Upper lobe of left lung (tissue), 6 donors: ENCODE results near the gene POFUT1. TPM values are rescaled to one million over a fixed set of nuclear protein-coding genes. Genes with fewer than 3 reads are reported as not detected.
A peak's percentile ranks its signal among the peaks of the same experiment; 100 is the strongest.
"Not testable (repeated sequence)": the region's sequence is repeated elsewhere in the genome, so short reads cannot be mapped to it uniquely, and the experiment has no call there.

Source experiments
- ATAC-seq, 2 donors: fragments of 200-7000 bp; cut with Tn5 transposase; one replicate each; pipeline ENCODE4 v1.9.1; 2022; ENCODE audit warnings: mild to moderate bottlenecking in 2 of 2, moderate library complexity in 2 of 2; ENCODE audit not compliant: low FRiP score in 2 of 2
- DNase-seq, 2 donors: peaks; one replicate each; pipeline ENCODE4 v3.0.0-alpha.2; 2019 to 2020
- H3K27ac ChIP-seq, 4 donors: fragments of 200-600 bp; sonication (generic); one replicate each; pipeline ENCODE4 v1.5.1; 2016 to 2019
- H3K27me3 ChIP-seq, 4 donors: fragments of 200-600 bp; sonication (generic); one replicate each; pipeline ENCODE4 v1.5.1; 2017 to 2019
- H3K36me3 ChIP-seq, 4 donors: fragments of 200-600 bp; sonication (generic); one replicate each; pipeline ENCODE4 v1.5.1; 2016 to 2019
- H3K4me1 ChIP-seq, 4 donors: fragments of 200-600 bp; sonication (generic); one replicate each; pipeline ENCODE4 v1.5.1; 2018 to 2019
- H3K4me3 ChIP-seq, 4 donors: fragments of 200-600 bp; sonication (generic); one replicate each; pipeline ENCODE4 v1.5.1; 2017 to 2019; ENCODE audit warnings: mild to moderate bottlenecking in 2 of 4, moderate library complexity in 1 of 4
- H3K9me3 ChIP-seq, 4 donors: fragments of 200-600 bp; sonication (generic); one replicate each; pipeline ENCODE4 v1.5.1; 2018 to 2019
- CTCF ChIP-seq, 6 experiments: fragments of 450-650 bp in 4 of 6; fragments of 200-600 bp in 2 of 6; sonication (generic) in 2 of 6; IDR thresholded peaks; one replicate each; pipeline ENCODE4 v1.5.1; 2016 to 2019; ENCODE audit warnings: antibody characterized with exemption in 6 of 6
- EP300 ChIP-seq, 4 donors: sonication (generic); formaldehyde crosslinking; IDR thresholded peaks; one replicate each; pipeline ENCODE4 v1.5.1; 2017; ENCODE audit warnings: antibody characterized with exemption in 4 of 4, control low read depth in 2 of 4
- POLR2A ChIP-seq, 4 donors: fragments of 450-650 bp; IDR thresholded peaks; one replicate each; pipeline ENCODE4 v1.5.1; 2016 to 2017; ENCODE audit warnings: antibody characterized with exemption in 4 of 4, mild to moderate bottlenecking in 2 of 4
- POLR2AphosphoS5 ChIP-seq, 2 donors: sonication (generic); formaldehyde crosslinking; IDR thresholded peaks; one replicate each; pipeline ENCODE4 v1.5.1; 2017; ENCODE audit warnings: antibody characterized with exemption in 2 of 2
- WGBS, 2 donors: methylation state at CpG; one replicate each; pipeline ENCODE4 v1.1.5; 2017 to 2018; 5-methylcytosine and 5-hydroxymethylcytosine counted together
- total RNA-seq, 6 donors: library from RNA; depleted of rRNA in 4 of 6; stranded (reverse); fragments of >200 nt in 4 of 6; gene quantifications; one replicate each; pipeline versions ENCODE4 v1.1.0 to v1.2.1, GENCODE V29; 2016 to 2021
- donor health status: DM: no; HTN: no; CAD: no; lungs with moderate emphysema.
- donor health status: DM: no; HTN: yes; CAD: no; lungs with severe emphysema.

POFUT1 gene
- total RNA-seq, 6 donors from 2014 or later: 12.6 to 31.5 (median 26.5) TPM

GRCh38 chr20:32165836-32166545 is 41.7 kb upstream of the POFUT1 start:
- no peaks in the 10 kb centered on the region for H3K9me3 ChIP-seq
- H3K27me3 ChIP-seq: no peaks in the 10 kb centered on the region
- no peak overlapping the region for H3K4me3 ChIP-seq
- peaks cover 0 to 10% (median 0%) of the 10 kb centered on the region in 4 donors for H3K4me1 ChIP-seq
- H3K27ac ChIP-seq: no peak overlapping the region
- peak in 1 of 2 donors; percentile 34 for ATAC-seq
- peaks cover 7 to 63% (median 50%) of the 10 kb centered on the region in 4 donors for H3K36me3 ChIP-seq
- no peak for DNase-seq
- no peak for TF ChIP-seq EP300 (IDR thresholded peaks at IDR 0.05)
- TF ChIP-seq CTCF (IDR thresholded peaks at IDR 0.05): no peak
- TF ChIP-seq POLR2A (IDR thresholded peaks at IDR 0.05): no peak
- TF ChIP-seq POLR2AphosphoS5 (IDR thresholded peaks at IDR 0.05): no peak
- WGBS, 2 donors: 88 to 89% methylated on average over 7 to 8 of the region's 8 CpGs

DNA sequence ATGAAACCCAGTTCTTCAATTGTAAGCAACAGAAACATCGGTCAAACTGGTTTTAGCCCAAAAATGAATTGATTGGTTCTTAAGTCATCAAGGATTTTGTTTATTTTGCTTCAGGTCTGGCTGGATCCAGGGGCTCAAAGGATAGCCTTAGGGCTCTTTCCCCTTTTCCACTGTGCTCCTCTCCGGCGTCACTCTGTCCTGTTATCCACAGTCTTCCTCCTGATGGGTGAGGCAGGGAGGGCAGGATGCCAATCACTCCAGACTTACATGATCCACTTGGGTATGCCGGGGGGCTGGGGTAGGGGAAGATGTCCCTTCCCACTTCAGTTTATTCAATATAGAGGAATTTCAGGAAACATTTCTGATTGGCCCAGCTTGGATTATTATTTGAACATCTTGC is 40.1 kb upstream of the POFUT1 start:
- WGBS, 2 donors: 93 to 97% methylated on average over 4 of the region's 4 CpGs
- H3K27ac ChIP-seq: no peak overlapping the region
- H3K4me3 ChIP-seq: no peak overlapping the region
- ATAC-seq: no peak
- H3K36me3 ChIP-seq: peaks cover 7 to 47% (median 35%) of the 10 kb centered on the region in 4 donors
- DNase-seq: no peak
- peaks cover 0 to 10% (median 0%) of the 10 kb centered on the region in 4 donors for H3K4me1 ChIP-seq
- H3K9me3 ChIP-seq: no peaks in the 10 kb centered on the region
- TF ChIP-seq POLR2AphosphoS5 (IDR thresholded peaks at IDR 0.05): no peak
- no peak for TF ChIP-seq CTCF (IDR thresholded peaks at IDR 0.05)
- TF ChIP-seq EP300 (IDR thresholded peaks at IDR 0.05): no peak
- no peak for TF ChIP-seq POLR2A (IDR thresholded peaks at IDR 0.05)
- H3K27me3 ChIP-seq: no peaks in the 10 kb centered on the region

- WGBS, 2 donors: 61 to 64% methylated on average over 2 of the region's 2 CpGs
- H3K27ac ChIP-seq: no peak overlapping the region
- no peak for ATAC-seq
- H3K36me3 ChIP-seq: peaks cover 7 to 39% (median 31%) of the 10 kb centered on the region in 4 donors
- H3K4me3 ChIP-seq: no peak overlapping the region
- TF ChIP-seq POLR2AphosphoS5 (IDR thresholded peaks at IDR 0.05) (no peak), POLR2A (IDR thresholded peaks at IDR 0.05) (no peak), CTCF (IDR thresholded peaks at IDR 0.05) (no peak), EP300 (IDR thresholded peaks at IDR 0.05) (no peak)
- peaks cover 0 to 10% (median 0%) of the 10 kb centered on the region in 4 donors for H3K4me1 ChIP-seq
- DNase-seq: no peak
- no peaks in the 10 kb centered on the region for H3K9me3 ChIP-seq
- no peaks in the 10 kb centered on the region for H3K27me3 ChIP-seq
These were observed 39.3 kb upstream of the POFUT1 start for GRCh38 chr20:32168184-32168910.

- not testable (repeated sequence) for H3K4me3 ChIP-seq, H3K4me1 ChIP-seq, H3K36me3 ChIP-seq, DNase-seq, H3K27ac ChIP-seq, ATAC-seq, H3K27me3 ChIP-seq, H3K9me3 ChIP-seq
- 85 to 96% methylated on average over 3 to 7 of the region's 7 CpGs for WGBS, 2 donors
These were observed 30.0 kb upstream of the POFUT1 start for GRCh38 chr20:32177696-32178095.

DNA sequence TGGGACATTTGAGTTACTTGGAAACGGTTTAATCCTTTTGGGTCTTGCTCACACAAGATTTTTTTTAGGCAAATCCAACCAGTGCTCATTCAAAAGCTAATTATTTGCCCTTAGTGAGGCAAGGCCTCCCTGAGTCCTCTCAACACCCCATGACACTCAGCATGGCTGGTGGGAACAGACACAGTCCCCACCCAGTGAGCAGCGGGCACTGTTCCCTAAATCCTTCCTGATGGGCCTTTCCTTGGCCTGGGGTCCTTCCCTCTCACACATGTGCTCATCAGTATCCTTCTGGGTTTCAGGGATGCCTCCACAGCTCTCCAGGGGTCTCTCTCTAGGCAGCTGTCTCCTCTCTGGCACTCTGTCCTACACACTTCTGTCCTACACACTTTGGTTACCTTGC is 28.2 kb upstream of the POFUT1 start:
- TF ChIP-seq CTCF (IDR thresholded peaks at IDR 0.05) (no peak), EP300 (IDR thresholded peaks at IDR 0.05) (no peak), POLR2AphosphoS5 (IDR thresholded peaks at IDR 0.05) (no peak), POLR2A (IDR thresholded peaks at IDR 0.05) (no peak)
- Histone ChIP-seq H3K9me3 (no peaks in the 10 kb centered on the region), H3K4me3 (no peak overlapping the region), H3K27me3 (no peaks in the 10 kb centered on the region), H3K36me3 (no peaks in the 10 kb centered on the region), H3K27ac (no peak overlapping the region), H3K4me1 (no peaks in the 10 kb centered on the region)
- ATAC-seq: no peak
- no peak for DNase-seq
- 90 to 97% methylated on average over 2 of the region's 2 CpGs for WGBS, 2 donors
